NCI-H510A treated with DMSO at 0.1 percent for 48 hours (cell line): Measurements from ENCODE around the gene FAM13A.
"Not testable (repeated sequence)": the region's sequence is repeated elsewhere in the genome, so short reads cannot be mapped to it uniquely, and the experiment has no call there.

ENCODE experiments used
- DNase-seq: peaks from one replicate; lab custom pipeline; 2025; lab: John Stamatoyannopoulos, UW

FAM13A gene

DNA sequence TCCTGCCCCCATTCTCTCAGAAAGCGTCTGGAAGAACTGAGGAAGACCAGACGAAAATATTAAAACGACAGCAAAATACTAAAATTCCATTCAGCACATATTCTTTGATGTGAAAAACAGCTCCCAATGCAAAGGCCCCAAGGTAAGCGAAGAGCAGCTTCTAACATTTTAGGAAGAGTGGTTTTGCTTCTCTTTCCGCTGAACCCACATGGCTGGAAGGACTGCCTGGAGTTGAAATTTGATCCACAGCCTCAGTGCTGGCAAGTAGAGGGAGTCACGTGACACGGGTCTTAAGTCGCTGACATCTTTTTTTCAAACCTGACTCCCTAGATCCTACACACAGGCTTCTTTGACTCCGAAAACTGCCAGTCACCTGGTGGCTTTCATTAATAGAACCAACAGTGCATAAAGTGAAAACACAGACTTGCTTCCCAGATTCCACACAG lies at the start of gene FAM13A:
Gene FAM13A (minus strand): TSS at position 233 of the 446 bp plus-strand sequence. CDS start 221 bp downstream, at position 12.
- DNase-seq: peak; percentile 89

GRCh38 chr4:89105726-89106125 lies 48.7 kb upstream of the FAM13A start:
- DNase-seq: no peak

DNA sequence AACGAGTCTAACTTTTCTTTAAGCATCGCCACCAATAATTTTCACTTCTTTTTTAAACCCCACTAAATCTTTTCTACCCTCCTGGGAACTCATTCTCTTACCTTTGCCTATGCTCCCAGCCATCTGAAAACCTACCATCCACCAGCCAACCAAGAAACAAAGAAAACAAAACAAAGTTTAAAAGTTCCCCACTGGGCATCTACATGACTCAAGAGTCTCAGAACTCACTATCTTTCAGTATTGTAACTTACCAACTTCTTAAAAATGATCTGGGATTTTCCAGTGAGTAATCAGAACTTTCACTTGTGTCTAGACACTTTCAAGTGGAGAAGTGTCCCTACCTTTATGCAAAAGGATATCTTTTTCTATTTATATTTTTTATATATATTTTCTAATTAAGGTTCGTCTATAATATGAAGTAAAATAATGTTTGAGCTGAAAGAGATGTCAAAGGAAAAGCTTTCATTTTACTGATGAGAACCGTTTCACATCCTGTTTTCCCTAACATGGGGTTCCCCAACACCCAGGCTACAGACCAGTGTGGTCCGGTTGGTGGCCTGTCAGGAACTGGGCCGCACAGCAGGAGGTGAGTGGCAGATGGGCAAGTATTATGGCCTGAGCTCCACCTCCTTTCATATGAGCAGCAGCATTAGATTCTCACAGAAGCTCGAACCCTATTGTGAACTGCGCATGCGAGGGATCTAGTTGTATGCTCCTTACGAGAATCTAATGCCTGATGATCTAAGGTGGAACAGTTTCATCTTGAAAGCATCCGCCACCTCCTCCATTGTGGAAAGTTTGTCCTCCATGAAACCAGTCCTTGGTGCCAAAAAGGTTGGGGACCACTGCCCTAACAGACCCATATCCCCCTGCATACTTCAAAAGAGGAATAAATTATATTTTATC lies 44.5 kb upstream of the FAM13A start:
- no peak for DNase-seq

- DNase-seq: no peak
Observed at GRCh38 chr4:89100853-89101252, 43.9 kb upstream of the FAM13A start.

DNA sequence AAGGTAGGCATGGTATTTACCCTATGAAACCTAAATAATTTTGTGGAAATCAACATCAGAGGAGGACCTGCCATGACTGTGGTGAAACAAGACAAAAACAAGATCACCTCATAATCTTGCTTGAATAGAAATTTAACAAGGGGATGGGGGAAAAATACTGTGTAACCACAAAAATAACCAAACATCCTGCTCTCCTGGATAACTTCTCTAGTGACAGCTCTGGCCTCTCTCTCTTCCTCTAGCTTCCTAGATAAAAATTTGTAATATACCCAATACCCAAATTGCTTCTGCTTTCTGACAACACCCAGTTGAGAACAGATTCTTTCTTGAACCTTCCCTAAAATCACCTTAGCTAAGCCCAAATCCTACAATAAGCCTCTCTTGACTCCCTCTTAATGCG lies 42.5 kb upstream of the FAM13A start:
- DNase-seq: no peak

GRCh38 chr4:89099034-89099433 lies 42.0 kb upstream of the FAM13A start:
- DNase-seq: no peak

GRCh38 chr4:89078300-89078699 lies 21.3 kb upstream of the FAM13A start:
- DNase-seq: no peak

DNA sequence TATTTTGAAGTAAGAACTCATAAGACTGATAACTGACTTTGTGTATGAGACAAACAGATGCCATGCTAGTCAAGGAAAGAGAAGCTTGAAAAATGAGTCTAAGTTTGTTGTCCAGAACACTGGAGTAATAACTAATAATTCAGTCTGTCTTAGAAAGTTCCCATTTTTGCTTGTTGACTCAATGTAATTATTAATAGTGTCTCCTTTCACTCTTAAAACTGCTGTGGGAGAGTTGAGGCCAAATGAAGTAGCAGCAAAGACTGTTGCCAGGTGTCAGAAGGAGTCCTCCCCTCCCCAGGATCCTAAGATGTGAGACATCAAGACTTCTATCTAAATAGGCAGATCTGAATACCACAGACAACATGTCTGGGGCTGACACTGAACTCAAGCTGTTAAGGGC lies 20.8 kb upstream of the FAM13A start:
- no peak for DNase-seq

DNA sequence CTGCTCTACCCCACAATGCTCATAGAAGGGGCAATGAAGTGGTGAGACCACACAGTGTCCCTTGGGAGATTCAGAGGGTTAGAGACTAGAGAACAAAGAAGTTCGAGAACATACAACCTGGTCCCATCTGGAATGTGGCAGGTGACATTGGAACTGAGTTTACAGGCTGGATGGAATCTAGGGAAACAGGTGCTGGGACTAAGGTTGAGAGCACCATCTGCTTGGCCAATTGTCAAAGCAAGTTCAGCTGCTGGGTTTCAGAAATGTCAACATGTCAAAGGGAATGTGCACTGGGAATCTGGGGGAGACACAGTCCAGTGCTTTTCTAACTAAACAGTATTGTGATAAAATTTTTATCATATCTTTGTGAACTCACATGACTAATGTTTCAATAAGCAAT lies 15.9 kb upstream of the FAM13A start:
- peak; percentile 36 for DNase-seq

GRCh38 chr4:89071311-89071710 lies 14.3 kb upstream of the FAM13A start:
- no peak for DNase-seq

- DNase-seq: no peak
Observed at GRCh38 chr4:89070041-89070440, 13.1 kb upstream of the FAM13A start.

DNA sequence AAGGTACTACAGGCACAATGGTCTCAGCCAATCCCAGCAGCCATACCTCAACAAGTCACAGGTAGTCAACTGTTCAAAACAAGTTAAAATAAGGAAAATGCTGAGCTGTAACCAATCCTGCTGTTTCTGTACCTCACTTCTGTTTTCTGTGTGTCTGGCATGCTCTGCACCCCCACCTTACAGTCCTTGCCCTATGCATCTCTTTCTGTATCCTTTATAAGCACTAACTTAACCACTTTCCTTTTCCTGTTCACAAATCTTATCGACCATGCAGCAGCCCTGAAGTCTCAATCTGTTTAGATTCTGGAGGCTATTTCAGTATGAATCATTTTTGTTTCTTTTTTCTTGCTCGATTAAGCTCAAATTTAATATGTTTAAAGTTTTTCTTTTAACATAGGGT lies 12.5 kb upstream of the FAM13A start:
- no peak for DNase-seq

DNA sequence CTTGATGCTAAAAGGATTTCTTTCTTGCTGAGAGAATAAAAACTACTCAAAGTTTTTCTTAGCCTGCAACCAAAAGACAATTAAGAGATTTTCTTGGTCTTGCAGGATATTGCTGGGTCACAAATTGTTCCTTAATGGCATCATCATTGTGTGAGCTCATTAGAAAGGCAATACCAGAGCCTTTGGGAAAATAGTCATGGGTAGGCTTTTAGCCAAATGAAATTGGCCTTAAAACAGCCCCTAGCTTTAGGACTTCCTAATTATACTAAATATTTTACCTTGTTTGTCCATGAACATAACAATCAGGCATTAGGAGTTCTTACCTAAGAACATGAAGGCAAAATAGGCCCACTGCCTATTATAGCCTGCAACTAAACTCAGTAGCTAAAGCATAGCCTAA lies 10.4 kb upstream of the FAM13A start:
- no peak for DNase-seq

GRCh38 chr4:89064848-89065247 lies 7.9 kb upstream of the FAM13A start:
- DNase-seq: no peak

DNA sequence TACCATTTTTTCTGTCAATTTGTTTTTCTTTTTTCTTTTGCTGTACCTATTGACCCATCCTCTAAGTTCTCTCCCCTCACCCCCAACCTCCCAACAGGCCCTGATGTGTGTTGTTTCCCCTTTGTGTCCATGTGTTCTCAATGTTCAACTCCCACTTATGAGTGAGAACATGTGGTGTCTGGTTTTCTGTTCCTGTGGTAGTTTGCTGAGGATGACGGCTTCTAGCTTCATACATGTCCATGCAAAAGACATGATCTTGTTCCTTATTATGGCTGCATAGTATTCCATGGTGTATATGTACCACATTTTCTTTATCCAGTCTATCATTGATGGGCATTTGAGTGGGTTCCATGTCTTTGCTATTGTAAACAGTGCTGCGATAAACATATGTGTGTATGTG lies 859 bp upstream of the FAM13A start:
- DNase-seq: not testable (repeated sequence)

GRCh38 chr4:89056292-89056952 lies 563 bp downstream of the FAM13A start:
- no peak for DNase-seq

- no peak for DNase-seq
Observed at GRCh38 chr4:89055157-89056080, 1.6 kb downstream of the FAM13A start.

DNA sequence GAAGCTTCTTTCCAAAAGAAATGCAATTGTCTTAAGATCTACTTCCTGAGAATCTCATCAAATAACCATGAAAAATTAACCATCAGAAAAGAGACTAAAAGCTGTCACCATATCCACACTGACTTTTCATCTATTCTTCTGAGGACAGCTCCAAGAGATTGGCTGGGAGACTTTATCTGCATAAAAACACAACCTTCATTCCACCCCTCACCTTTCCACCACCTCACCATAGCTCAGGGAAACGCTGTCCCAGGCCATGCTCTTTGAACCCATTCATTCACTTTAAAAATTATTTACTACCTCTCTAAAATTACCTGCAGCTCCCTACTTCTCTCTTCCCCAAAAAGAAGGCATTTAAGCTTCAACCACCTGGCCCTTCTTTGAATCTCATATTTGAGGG lies 2.4 kb downstream of the FAM13A start:
- DNase-seq: no peak

DNA sequence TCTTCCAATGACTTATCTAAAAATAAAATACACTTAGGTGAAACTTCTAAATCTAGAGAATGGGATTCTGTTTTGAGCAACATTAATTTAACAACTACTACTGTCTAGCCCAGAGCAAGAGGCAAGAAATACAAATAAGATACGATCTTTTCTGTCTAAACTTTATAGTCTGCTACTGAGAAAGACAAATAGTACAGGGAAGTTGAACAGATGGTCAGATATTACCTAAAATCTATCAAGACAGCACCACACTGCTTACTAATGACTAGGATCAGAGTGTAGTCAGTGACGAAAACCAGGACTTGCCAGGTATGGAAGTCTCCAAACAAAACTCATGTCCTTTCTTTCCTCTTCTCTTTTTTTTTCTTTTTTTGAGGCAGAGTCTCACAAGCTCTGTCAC lies 7.1 kb downstream of the FAM13A start:
- DNase-seq: no peak

- no peak for DNase-seq
Observed at GRCh38 chr4:89048906-89049601, 7.9 kb downstream of the FAM13A start.

DNA sequence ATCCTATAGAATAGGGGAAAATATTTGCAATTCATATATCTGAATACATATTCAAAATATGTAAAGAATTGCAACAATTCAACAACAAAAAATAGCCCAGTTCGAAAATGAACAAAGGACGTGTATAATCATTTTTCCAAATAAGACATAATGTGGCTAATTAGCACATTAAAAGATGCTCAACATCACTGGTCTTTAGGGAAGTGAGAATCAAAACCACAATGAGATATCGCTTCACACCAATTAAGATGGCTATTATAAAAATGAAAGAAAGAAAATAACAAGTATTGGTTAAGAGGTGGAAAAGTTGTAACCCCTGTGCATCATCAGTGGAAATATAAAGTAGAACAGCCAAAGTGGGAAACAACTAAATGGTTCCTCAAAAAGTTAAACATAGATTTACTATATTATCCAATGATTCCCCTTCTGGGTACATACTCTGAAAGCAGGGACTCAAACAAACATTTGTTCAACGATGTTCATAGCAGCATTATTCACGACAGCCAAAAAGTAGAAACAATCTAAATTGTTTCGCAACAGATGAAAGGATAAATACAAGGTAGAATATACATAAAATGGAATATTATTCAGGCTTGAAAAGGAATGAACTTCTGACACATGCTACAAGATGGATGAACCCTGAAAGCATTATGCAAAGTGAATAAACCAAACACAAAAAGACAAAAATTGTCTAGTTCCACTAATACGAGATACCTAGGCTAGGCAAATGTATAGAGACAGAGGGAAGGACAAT lies 12.7 kb downstream of the FAM13A start:
- no peak for DNase-seq
